Measurements from ENCODE around the gene PTGES3L. TPM values are rescaled to one million over a fixed set of nuclear protein-coding genes. Genes with fewer than 3 reads are reported as not detected.

Gene PTGES3L
- 0.73 to 2.0 TPM (median 1.0 TPM) in 5 replicates for total RNA-seq (2022; extraction: Qiagen RNA extraction; ENCODE audit: low read depth)

DNA sequence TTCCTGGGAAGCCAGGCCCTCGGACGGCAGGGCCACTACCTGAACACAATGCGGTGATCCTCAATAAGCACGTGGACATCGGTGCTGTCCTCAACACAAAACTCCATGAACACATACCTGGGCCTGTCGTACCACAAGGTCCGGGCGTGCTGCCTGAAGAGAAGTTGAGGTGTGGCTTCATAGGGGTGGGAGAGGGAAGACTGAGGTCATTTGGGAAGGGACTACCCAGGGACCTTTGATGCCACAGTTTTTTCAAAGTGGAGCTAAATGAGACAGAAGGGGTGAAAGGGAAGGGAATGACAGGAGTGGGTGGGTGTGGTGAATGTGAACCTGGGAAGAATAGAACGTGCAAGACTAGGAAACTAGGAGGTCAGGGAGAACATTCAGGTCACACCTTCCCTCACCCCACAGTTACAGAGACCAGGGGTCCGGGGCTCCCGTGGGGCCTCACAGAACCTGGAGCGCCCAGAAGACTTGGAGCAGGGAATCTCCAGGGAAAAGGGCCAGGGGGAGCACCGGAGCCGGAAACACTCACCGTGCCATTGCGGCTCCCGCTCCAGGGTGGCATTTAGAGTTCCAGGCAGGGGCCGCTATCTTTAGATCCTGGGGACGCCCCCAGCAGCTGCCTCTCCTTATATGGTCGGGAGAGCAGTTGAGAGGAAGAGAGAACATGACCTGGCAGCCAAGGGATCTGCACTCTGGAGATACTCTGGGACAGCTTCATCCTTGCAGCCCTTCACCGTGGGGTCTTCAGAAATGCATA is at the start of gene PTGES3L:
PTGES3L (minus strand) TSS at position 570 of the 763 bp plus-strand sequence; CDS start at position 543, 27 bp downstream.

DNA sequence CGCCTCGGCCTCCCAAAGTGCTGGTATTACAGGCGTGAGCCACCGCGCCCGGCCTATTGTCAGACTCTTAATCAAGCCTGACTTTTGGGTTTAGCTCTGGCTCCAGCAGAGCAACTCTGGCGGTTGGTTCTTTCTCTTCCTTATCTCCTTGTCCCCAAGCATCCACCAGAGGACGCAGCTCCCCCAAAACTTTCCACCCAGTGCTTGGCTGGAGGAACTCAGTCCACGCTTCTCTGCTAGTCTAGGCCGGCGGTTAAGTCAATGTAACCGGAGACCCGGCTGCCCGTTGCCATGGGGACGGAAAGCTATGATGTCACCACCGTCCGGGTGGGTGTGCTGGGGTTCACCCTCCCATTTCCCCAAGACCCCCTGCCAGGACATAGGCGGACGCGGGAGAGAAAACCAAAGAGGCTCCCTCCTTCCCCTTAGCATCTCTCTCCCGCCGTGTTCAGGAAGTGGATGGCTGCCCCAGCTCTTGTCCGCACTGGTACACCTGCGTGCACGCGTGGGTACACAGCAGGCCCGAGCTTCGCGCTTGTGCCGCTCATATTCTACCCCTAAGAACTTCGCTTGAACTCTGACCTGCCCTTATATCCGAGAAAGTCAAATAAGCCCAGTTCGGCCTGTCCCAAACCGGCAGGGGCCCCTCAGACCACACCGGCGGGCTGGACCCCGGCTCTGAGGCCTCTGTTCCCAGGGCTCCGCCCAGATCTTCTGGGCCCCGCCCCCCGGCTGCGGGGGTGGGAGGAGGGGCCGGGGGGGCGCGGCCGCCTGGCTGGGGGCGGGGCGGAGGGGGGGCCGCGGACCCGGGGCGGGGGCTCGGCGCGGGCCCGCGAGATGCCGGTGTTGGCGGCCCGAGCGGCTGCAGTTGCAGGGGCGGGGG is 44.8 kb upstream of the PTGES3L start, which contains the start of gene RND2:
RND2 (plus strand) TSS at position 825 of the 883 bp plus-strand sequence. CDS start 117 bp downstream, outside the sequence.

DNA sequence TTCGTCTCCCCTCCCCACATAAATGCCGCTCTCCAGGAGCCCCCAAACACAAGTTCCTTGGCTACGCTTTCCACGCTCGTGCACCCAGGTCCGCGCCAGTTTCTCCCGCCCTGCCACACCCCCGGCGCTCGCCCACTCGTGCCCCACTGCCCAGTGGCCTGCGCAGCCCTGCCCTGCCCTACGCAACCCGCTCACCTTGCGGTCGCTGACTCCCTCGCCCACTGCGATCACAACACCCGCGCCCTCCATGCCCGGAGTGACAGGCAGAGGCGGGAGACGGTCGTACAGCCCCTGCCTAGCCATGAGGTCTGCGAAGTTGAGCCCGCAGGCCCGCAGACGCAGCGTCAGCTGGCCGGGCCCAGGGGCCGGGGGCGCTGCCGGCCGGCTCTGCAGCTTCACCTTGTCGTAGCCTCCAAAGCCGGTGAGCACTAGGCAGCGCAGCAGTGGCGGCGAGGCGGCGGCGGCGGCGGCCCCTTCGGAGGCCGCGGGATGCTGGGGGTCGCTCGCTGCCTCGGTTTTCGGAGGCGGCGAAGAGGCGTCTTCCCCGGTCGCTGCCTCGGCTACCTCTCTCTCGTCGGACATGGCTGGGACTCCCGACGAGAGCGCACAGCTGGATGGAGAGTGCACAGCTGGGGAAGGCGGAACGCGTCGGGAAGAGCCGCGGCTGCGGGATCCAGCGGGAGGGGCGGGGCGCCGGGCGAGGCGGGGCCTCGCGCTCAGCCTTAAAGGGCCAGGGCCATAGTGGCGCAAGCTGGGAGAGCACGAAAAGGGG is 42.0 kb upstream of the PTGES3L start, which contains the start of gene VAT1:
VAT1 (minus strand) TSS at position 645 of the 772 bp plus-strand sequence; CDS start at position 582, 63 bp downstream.

DNA sequence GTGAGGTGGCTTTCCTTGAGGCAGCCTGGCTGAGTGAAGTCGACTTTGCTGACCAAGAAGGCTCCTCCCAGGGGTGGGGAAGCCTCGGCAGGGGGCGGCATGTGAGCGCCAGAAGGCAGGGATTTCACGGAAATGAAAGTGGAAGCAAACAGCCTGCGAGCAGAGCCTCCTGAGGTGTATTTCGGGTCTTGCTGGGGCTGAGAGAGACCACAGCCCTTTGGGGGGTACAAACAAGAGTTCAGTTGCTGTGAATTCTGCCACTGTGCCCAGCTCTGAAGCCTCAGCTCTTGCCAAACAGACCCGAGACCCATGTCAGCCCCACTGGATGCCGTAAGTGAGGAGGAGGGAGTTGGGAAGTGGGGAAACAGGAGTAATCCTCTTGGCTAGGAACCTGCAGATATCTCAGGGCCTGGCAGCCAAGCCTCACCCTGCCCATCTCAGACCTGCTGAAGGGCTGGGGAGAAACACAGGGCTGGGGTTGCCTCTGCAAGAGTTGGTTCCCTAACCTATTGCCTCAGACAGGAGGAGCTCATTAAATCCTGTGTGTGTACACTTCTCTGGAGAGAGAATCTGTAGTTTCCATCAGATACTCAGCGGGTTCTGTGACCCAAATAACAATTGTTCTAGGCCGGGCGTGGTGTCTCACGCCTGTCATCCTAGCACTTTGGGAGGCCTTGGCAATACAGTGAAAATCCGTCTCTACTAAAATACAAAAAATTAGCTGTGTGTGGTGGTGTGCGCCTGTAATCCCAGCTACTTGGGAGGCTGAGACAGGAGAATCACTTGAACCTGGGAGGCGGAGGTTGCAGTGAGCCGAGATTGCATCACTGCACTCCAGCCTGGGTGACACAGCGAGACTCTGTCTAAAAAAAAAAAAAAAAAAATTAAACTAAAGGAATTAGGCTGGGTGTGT is 27.0 kb upstream of the PTGES3L start, which contains the start of gene IFI35:
IFI35 (plus strand) TSS at position 146 of the 913 bp plus-strand sequence; CDS start at position 310, 164 bp downstream.

DNA sequence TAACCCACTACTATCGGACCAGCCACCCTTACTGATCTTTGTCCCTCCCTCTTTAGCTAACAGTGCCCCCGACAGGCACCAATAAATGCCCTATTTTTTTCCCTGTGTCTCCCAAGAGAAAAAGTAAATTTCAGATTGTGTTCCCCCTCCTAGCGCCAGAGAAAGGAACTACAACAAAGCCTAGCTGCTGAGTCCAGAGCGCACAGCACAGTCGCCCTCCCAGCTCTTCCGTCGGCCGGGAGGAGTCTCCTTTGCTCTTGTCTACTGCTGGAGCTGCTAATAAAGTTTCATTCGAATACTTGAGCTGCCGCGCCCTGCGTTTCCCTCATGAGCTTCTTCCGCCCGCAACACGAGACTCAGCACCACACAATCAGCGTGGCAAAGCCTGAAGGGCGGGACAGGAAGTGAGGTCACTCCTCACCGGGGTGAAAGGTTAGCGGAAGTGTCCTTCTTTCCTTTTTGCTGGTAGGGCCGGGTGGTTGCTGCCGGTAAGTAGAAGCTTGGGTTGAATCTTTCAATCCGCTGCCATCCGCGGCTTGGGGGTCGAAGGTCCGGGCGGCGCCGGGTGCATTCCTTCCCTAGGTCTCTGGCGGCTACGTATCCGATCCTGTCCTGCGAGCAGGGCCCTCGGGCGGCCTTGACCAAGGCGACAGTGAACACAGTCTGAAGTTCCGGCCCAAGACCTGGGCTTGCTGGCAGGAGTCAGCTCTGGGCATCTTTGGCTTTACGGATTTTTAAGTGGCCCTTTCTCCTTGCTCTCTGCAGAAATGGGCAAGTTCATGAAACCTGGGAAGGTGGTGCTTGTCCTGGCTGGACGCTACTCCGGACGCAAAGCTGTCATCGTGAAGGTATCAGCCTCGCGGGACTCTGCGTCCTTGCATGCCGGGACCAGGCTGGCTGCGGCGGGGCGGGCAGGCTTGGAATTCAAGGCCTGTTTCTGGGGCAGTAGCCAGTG is 18.4 kb upstream of the PTGES3L start, which contains the start of gene RPL27:
RPL27 (plus strand) TSS at position 436 of the 955 bp plus-strand sequence; CDS start at position 768, 332 bp downstream.

DNA sequence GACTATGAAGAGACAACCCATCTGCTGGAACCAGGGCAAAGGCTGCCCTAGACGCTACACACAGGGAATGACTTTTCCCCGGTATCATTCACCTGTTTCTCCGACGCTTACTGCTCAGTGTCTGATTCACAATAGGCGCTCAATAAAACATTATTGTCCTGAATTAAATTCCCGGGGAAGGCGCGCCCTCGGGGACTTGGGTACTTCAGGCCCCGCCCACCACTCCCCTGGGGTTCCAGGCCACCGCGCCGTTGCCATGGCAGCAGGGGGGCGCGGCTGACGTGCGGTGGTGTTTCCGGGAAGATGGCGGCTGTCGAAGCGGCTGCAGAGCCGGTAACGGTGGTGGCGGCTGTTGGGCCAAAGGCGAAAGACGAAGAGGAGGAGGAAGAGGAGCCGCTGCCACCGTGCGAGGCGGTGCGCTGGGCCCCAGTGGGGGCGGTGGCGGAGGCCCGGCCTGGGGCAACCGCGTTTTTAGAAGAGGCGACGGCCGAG is 440 bp upstream of the PTGES3L start, which contains the start of gene RUNDC1:
RUNDC1 (plus strand) TSS at position 292 of the 492 bp plus-strand sequence; CDS start at position 304, 12 bp downstream.

DNA sequence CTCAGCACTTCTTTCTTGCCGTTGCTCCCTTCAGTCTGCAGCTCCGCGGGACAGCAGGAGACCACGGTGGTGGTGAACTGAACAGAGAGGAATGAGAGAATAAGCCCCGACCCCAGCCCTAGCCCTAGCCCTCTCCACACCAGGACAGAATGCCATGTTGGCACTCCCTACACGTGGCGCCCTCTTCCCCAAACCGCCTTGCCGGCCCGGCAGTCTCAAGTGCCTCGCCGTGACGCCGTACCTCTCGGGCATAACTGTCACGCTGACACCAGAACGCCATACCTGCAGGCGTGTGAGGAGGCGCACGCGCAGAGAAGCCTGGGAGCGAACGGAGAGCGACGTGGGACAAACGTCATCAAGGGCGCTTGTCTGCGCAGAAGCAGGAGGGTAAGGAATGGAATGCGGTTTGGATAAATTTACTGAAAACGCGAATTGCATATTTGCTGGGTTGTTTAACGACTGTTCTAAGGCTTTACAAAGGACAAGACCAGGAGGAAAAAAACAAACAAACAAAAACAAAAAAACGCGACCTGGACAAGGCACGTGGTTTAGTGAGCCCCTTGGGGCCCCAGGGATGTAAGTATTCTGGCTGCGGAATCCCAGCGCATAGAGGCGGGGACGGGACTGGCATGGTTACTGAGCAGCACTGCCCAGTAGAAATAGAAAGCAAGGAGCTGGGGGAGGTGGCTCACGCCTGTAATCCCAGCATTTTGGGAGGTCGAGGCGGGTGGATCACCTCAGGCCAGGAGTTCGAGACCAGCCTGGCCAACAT is 15.5 kb downstream of the PTGES3L start, which contains the start of gene AARSD1:
AARSD1 (minus strand) TSS at position 294 of the 772 bp plus-strand sequence; CDS start at position 280, 14 bp downstream.

Other genes starting within 250 kb of the PTGES3L start
- gene EZH1, start 235.0 kb downstream of the PTGES3L start, total RNA-seq (2022; extraction: Qiagen RNA extraction; ENCODE audit: low read depth), result 9.2 to 11.7 TPM (median 10.5 TPM) in 5 replicates
- gene RAMP2, start 218.9 kb downstream of the PTGES3L start, total RNA-seq (2022; extraction: Qiagen RNA extraction; ENCODE audit: low read depth), result 0.65 to 1.7 TPM (median 1.4 TPM) in 5 replicates
- 121 to 129 TPM (median 125 TPM) in 5 replicates for gene VPS25, start 206.6 kb downstream of the PTGES3L start, total RNA-seq (2022; extraction: Qiagen RNA extraction; ENCODE audit: low read depth)
- gene WNK4, start 199.5 kb downstream of the PTGES3L start, total RNA-seq (2022; extraction: Qiagen RNA extraction; ENCODE audit: low read depth), result 0.90 to 1.1 TPM (median 1.0 TPM) in 5 replicates
- 125 to 149 TPM (median 135 TPM) in 5 replicates for gene COA3, start 181.4 kb downstream of the PTGES3L start, total RNA-seq (2022; extraction: Qiagen RNA extraction; ENCODE audit: low read depth)
- gene CNTD1, start 181.2 kb downstream of the PTGES3L start, total RNA-seq (2022; extraction: Qiagen RNA extraction; ENCODE audit: low read depth), result 0.05 to 0.08 TPM (median 0.06 TPM) in 3 of 5 replicates, not detected in the others
- gene BECN1, start 155.8 kb downstream of the PTGES3L start, total RNA-seq (2022; extraction: Qiagen RNA extraction; ENCODE audit: low read depth), result 76.1 to 101 TPM (median 78.7 TPM) in 5 replicates
- gene PSME3, start 146.7 kb downstream of the PTGES3L start, total RNA-seq (2022; extraction: Qiagen RNA extraction; ENCODE audit: low read depth), result 225 to 285 TPM (median 238 TPM) in 5 replicates
- 1.8 to 2.3 TPM (median 1.9 TPM) in 5 replicates for gene AOC2, start 135.5 kb downstream of the PTGES3L start, total RNA-seq (2022; extraction: Qiagen RNA extraction; ENCODE audit: low read depth)
- gene AOC3, start 128.9 kb downstream of the PTGES3L start, total RNA-seq (2022; extraction: Qiagen RNA extraction; ENCODE audit: low read depth), result 1.1 to 2.2 TPM (median 1.4 TPM) in 5 replicates
- gene G6PC1, start 79.3 kb downstream of the PTGES3L start, total RNA-seq (2022; extraction: Qiagen RNA extraction; ENCODE audit: low read depth), result not detected in 5 replicates
- 53.8 to 58.0 TPM (median 57.6 TPM) in 5 replicates for gene AARSD1, start 15.6 kb downstream of the PTGES3L start, total RNA-seq (2022; extraction: Qiagen RNA extraction; ENCODE audit: low read depth)
- 20.6 to 23.0 TPM (median 22.1 TPM) in 5 replicates for gene RUNDC1, start 485 bp upstream of the PTGES3L start, total RNA-seq (2022; extraction: Qiagen RNA extraction; ENCODE audit: low read depth)
- gene RPL27, start 18.3 kb upstream of the PTGES3L start, total RNA-seq (2022; extraction: Qiagen RNA extraction; ENCODE audit: low read depth), result 2,973 to 3,984 TPM (median 3,050 TPM) in 5 replicates
- gene IFI35, start 26.7 kb upstream of the PTGES3L start, total RNA-seq (2022; extraction: Qiagen RNA extraction; ENCODE audit: low read depth), result 18.2 to 21.6 TPM (median 18.9 TPM) in 5 replicates
- gene VAT1, start 42.3 kb upstream of the PTGES3L start, total RNA-seq (2022; extraction: Qiagen RNA extraction; ENCODE audit: low read depth), result 211 to 235 TPM (median 231 TPM) in 5 replicates
- gene RND2, start 45.2 kb upstream of the PTGES3L start, total RNA-seq (2022; extraction: Qiagen RNA extraction; ENCODE audit: low read depth), result 0.07 to 0.29 TPM (median 0.17 TPM) in 5 replicates
- 21.8 to 26.1 TPM (median 23.4 TPM) in 5 replicates for gene BRCA1, start 145.3 kb upstream of the PTGES3L start, total RNA-seq (2022; extraction: Qiagen RNA extraction; ENCODE audit: low read depth)
- gene NBR1, start 191.1 kb upstream of the PTGES3L start, total RNA-seq (2022; extraction: Qiagen RNA extraction; ENCODE audit: low read depth), result 29.1 to 41.6 TPM (median 39.5 TPM) in 5 replicates
- gene TMEM106A, start 231.8 kb upstream of the PTGES3L start, total RNA-seq (2022; extraction: Qiagen RNA extraction; ENCODE audit: low read depth), result 0.77 to 1.5 TPM (median 0.94 TPM) in 5 replicates
- gene CCDC200, start 248.5 kb upstream of the PTGES3L start, total RNA-seq (2022; extraction: Qiagen RNA extraction; ENCODE audit: low read depth), result not detected in 5 replicates